ENCODE data around the gene EHMT1. TPM values are rescaled to one million over a fixed set of nuclear protein-coding genes. Genes with fewer than 3 reads are reported as not detected.

The EHMT1 gene
- total RNA-seq, 1 experiment from 2014 or later, result 112 TPM

DNA sequence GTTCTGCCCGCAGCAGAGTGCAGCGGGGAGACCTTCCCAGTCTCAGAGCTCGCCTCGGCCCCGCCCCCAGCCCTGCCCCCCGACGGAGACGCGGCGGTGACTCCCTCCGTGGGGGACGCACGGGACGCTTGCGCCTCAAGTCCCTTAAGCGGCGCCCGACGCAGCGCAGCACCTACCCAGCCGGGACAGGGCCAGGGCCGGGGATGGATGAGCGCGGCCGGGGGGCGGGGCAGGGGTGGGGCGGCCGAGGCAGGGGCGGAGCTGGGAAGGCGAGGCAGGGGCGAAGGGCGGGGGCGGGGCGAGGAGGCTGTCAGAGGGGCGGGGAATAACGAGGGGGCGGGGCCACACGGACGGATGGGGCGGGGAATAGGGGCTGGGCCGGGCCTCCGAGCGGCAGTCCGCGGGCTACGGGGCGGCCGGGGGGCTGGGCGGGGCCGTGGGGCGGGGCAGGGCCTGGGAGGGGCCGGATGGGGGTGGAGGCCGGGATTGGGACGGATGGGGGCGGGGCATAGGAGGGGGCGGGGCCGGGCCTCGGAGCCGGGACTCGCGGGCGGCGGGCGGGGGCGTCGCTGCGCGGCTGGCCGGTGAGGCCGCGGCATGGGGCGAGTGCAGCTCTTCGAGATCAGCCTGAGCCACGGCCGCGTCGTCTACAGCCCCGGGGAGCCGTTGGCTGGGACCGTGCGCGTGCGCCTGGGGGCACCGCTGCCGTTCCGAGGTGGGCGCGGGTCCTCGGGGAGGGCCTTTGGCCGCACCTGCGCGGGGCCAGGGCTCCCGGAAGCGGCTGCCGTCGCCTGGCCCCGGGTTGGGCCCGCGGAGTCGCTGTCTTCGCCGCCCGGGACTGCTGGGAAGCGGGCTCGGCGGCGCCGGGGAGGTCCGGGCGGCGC, 13.4 kb upstream of the EHMT1 start, which contains the start of gene ARRDC1:
TSS of gene ARRDC1 (plus strand) at position 566 of the 884 bp plus-strand sequence. CDS start at position 598, 32 bp downstream.
- Histone ChIP-seq H3K9ac (ENCODE audit: extremely low read depth, insufficient read length, low read length) (no peak within 1 kb of the TSS), H2AK5ac (ENCODE audit: insufficient read length, low read length) (no peak within 1 kb of the TSS), H3K79me2 (ENCODE audit: insufficient read depth, low read length) (no peaks in the 10 kb centered on the region), H3K4me2 (ENCODE audit: insufficient read depth, insufficient read length, low read length) (peak within 1 kb of the TSS; percentile 33), H3K14ac (ENCODE audit: insufficient read depth, low read length) (no peak within 1 kb of the TSS; the same call in 1 of the 2 replicates), H3K23ac (ENCODE audit: insufficient read length, low read depth, low read length) (no peak within 1 kb of the TSS), H3T11ph (ENCODE audit: low read length) (no peak within 1 kb of the TSS), H3K27me3 (ENCODE audit: insufficient read depth, low read length) (no peaks in the 10 kb centered on the region; the same call in 1 of the 2 replicates), H3K56ac (ENCODE audit: insufficient read length, low read depth, low read length) (no peak within 1 kb of the TSS), H3K9me3 (ENCODE audit: control insufficient read depth, low read depth, low read length) (no peaks in the 10 kb centered on the region), H4K8ac (replicated peaks; ENCODE audit: insufficient read length, low read depth, low read length) (no peak within 1 kb of the TSS), H3K27ac (ENCODE audit: insufficient read length, low read depth, low read length) (no peak within 1 kb of the TSS), H2BK15ac (ENCODE audit: low read depth, low read length) (no peak within 1 kb of the TSS), H2BK12ac (ENCODE audit: insufficient read length, low read depth, low read length) (no peak within 1 kb of the TSS), H4K5ac (ENCODE audit: insufficient read length, low read depth, low read length) (no peak within 1 kb of the TSS), H2AFZ (ENCODE audit: low read length) (no peak within 1 kb of the TSS), H2BK120ac (ENCODE audit: low read depth, low read length, poor library complexity, severe bottlenecking) (no peak within 1 kb of the TSS), H3K23me2 (ENCODE audit: insufficient read length, low read depth, low read length, poor library complexity, severe bottlenecking) (peaks cover 7% of the 10 kb centered on the region), H3K4ac (ENCODE audit: low read depth, low read length) (no peak within 1 kb of the TSS), H2BK5ac (ENCODE audit: insufficient read length, low read length) (no peak within 1 kb of the TSS), H4K20me1 (ENCODE audit: control insufficient read depth, insufficient read depth, insufficient read length) (no peaks in the 10 kb centered on the region), H2BK20ac (ENCODE audit: low read depth, low read length, poor library complexity, severe bottlenecking) (no peak within 1 kb of the TSS), H3K4me1 (ENCODE audit: insufficient read depth, low read length) (no peaks in the 10 kb centered on the region; the same call in 1 of the 2 replicates), H3K18ac (ENCODE audit: insufficient read length, low read depth, low read length) (no peak within 1 kb of the TSS), H3K79me1 (ENCODE audit: insufficient read depth, low read depth, low read length, poor library complexity, severe bottlenecking) (no peaks in the 10 kb centered on the region), H4K91ac (ENCODE audit: insufficient read length, low read depth, low read length) (no peak within 1 kb of the TSS)
- TF ChIP-seq, protein P1, sequence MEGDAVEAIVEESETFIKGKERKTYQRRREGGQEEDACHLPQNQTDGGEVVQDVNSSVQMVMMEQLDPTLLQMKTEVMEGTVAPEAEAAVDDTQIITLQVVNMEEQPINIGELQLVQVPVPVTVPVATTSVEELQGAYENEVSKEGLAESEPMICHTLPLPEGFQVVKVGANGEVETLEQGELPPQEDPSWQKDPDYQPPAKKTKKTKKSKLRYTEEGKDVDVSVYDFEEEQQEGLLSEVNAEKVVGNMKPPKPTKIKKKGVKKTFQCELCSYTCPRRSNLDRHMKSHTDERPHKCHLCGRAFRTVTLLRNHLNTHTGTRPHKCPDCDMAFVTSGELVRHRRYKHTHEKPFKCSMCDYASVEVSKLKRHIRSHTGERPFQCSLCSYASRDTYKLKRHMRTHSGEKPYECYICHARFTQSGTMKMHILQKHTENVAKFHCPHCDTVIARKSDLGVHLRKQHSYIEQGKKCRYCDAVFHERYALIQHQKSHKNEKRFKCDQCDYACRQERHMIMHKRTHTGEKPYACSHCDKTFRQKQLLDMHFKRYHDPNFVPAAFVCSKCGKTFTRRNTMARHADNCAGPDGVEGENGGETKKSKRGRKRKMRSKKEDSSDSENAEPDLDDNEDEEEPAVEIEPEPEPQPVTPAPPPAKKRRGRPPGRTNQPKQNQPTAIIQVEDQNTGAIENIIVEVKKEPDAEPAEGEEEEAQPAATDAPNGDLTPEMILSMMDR (conservative IDR thresholded peaks at IDR 0.05), result no peak
- Mint-ChIP-seq H3K36me3 (ENCODE audit: insufficient read depth in 1 of 3, low read depth in 3 of 3) (no peaks in the 10 kb centered on the region; a peak in 1 of 7 replicates), H3K9me3 (no peaks in the 10 kb centered on the region), H3K4me1 (peaks cover 20 to 29% of the 10 kb centered on the region in 2 experiments), H3K4me3 (peak within 1 kb of the TSS; percentile 69 to 81), H3K27me3 (ENCODE audit: low read depth) (peaks cover 26% of the 10 kb centered on the region), H3K27ac (no peak within 1 kb of the TSS; a peak in 1 of 7 replicates)
- WGBS (ENCODE audit: extremely low coverage, insufficient read length, low lambda C conversion rate), result no CpG with 5 or more reads among the region's 111 CpGs
- peak; percentile 96 for DNase-seq

Measured in H9 (cell line).